Stimulated activated CD4-positive, alpha-beta T cell treated with anti-CD3 and anti-CD28 coated beads, Interleukin-12 subunit alpha, Interleukin-12 subunit beta, amount 100 ng/mL, for 4 hours (primary cell): ENCODE data around the gene RNF220.

ENCODE experiments used
- DNase-seq: peaks from one replicate; pipeline ENCODE4 v3.0.0-alpha.2; 2020

Gene RNF220

GRCh38 chr1:44436401-44437106, 31.5 kb downstream of the RNF220 start:
- DNase-seq: no peak

GRCh38 chr1:44437107-44437716, 32.2 kb downstream of the RNF220 start:
- DNase-seq: no peak

- no peak for DNase-seq
Observed at GRCh38 chr1:44442791-44443190, 37.7 kb downstream of the RNF220 start.

GRCh38 chr1:44447051-44447810, 42.2 kb downstream of the RNF220 start:
- DNase-seq: no peak

GRCh38 chr1:44453798-44454349, 48.8 kb downstream of the RNF220 start:
- DNase-seq: no peak

GRCh38 chr1:44454704-44455103, 49.6 kb downstream of the RNF220 start:
- DNase-seq: no peak

- no peak for DNase-seq
Observed at GRCh38 chr1:44460107-44460882, 55.2 kb downstream of the RNF220 start.

- DNase-seq: no peak
Observed at GRCh38 chr1:44464361-44464760, 59.3 kb downstream of the RNF220 start.

- no peak for DNase-seq
Observed at GRCh38 chr1:44467566-44467965, 62.5 kb downstream of the RNF220 start.

- DNase-seq: no peak
Observed at GRCh38 chr1:44471911-44472453, 66.9 kb downstream of the RNF220 start.

- DNase-seq: no peak
Observed at GRCh38 chr1:44472620-44473525, 67.8 kb downstream of the RNF220 start.

GRCh38 chr1:44476891-44477290, 71.8 kb downstream of the RNF220 start:
- DNase-seq: no peak

- DNase-seq: no peak
Observed at GRCh38 chr1:44481701-44482100, 76.6 kb downstream of the RNF220 start.

GRCh38 chr1:44483089-44483874, 78.2 kb downstream of the RNF220 start:
- DNase-seq: no peak

- no peak for DNase-seq
Observed at GRCh38 chr1:44484155-44484688, 79.2 kb downstream of the RNF220 start.

- no peak for DNase-seq
Observed at GRCh38 chr1:44485229-44485933, 80.3 kb downstream of the RNF220 start.

GRCh38 chr1:44485934-44486460, 80.9 kb downstream of the RNF220 start:
- no peak for DNase-seq

- DNase-seq: no peak
Observed at GRCh38 chr1:44489481-44489880, 84.4 kb downstream of the RNF220 start.

- DNase-seq: no peak
Observed at GRCh38 chr1:44496541-44497171, 91.6 kb downstream of the RNF220 start.
